OCI-LY7 (cell line): Measurements from ENCODE around the gene MS4A18. TPM values are rescaled to one million over a fixed set of nuclear protein-coding genes. Genes with fewer than 3 reads are reported as not detected.
A peak's percentile ranks its signal among the peaks of the same experiment; 100 is the strongest.

Experiments used
- BruUV-seq: library from RNA; stranded (reverse); fragments of 400-500 nt; replicated peaks from 2 replicates; lab custom pipeline; 2021; lab: Mats Ljungman, UMichigan
- CTCF ChIA-PET: fragments of 300-600 bp; sonication (Branson Sonifier 250); formaldehyde crosslinking; loops from one replicate; lab custom pipeline; 2022; ENCODE audit warnings: antibody characterized with exemption; ENCODE audit not compliant: unreplicated experiment; lab: Charles Lee
- POLR2A ChIA-PET: fragments of 300-600 bp; sonication (Branson Sonifier 250); formaldehyde crosslinking; loops from one replicate; lab custom pipeline; 2022; ENCODE audit warnings: antibody characterized with exemption; lab: Charles Lee
- DNase-seq: peaks from one replicate; pipeline ENCODE4 v3.0.0-alpha.2; 2015; ENCODE audit warnings: low spot score
- H2AFZ ChIP-seq: fragments of 200-600 bp; sonication (generic), shearing (Covaris generic); 2 replicates; pipeline ENCODE4 v1.6.1; 2014; ENCODE audit warnings: mild to moderate bottlenecking, antibody characterized with exemption, low read length, moderate library complexity
- H3K27ac ChIP-seq: fragments of 200-600 bp; sonication (generic); 2 replicates; pipeline ENCODE4 v1.5.1; 2014; ENCODE audit warnings: mixed run types, low read depth, mild to moderate bottlenecking, moderate library complexity, low read length, inconsistent platforms; ENCODE audit not compliant: poor library complexity, severe bottlenecking
- H3K36me3 ChIP-seq: fragments of 200-600 bp; sonication (generic); 2 replicates; pipeline ENCODE4 v1.6.1; 2014; ENCODE audit warnings: mild to moderate bottlenecking, antibody characterized with exemption, low read length, moderate library complexity, mixed read lengths; ENCODE audit not compliant: insufficient read depth
- H3K4me1 ChIP-seq: fragments of 200-600 bp; sonication (generic); 2 replicates; pipeline ENCODE4 v1.5.1; 2014; ENCODE audit warnings: mild to moderate bottlenecking, low read length; ENCODE audit not compliant: insufficient read depth, poor library complexity, severe bottlenecking
- H3K4me2 ChIP-seq: fragments of 200-600 bp; sonication (generic); 2 replicates; pipeline ENCODE4 v1.6.1; 2014; ENCODE audit warnings: mild to moderate bottlenecking, low read length
- H3K4me3 ChIP-seq: fragments of 200-600 bp; sonication (generic); 2 replicates; pipeline ENCODE4 v1.5.1; 2014; ENCODE audit warnings: mild to moderate bottlenecking, low read depth, low read length; ENCODE audit not compliant: poor library complexity, severe bottlenecking
- H3K79me2 ChIP-seq: fragments of 200-600 bp; sonication (generic); 2 replicates; pipeline ENCODE4 v1.6.1; 2016; ENCODE audit warnings: low read depth, mild to moderate bottlenecking, low read length, moderate library complexity, mixed read lengths; ENCODE audit not compliant: insufficient read depth
- H3K9me2 ChIP-seq: fragments of 200-600 bp; sonication (generic); 2 replicates; pipeline ENCODE4 v1.6.1; 2016; ENCODE audit warnings: mild to moderate bottlenecking, low read length, mixed read lengths; ENCODE audit not compliant: insufficient read depth
- H3K9me3 ChIP-seq: fragments of 200-600 bp; sonication (generic); 2 replicates; pipeline ENCODE4 v1.6.1; 2014; ENCODE audit warnings: mild to moderate bottlenecking, mixed run types, low read length, mixed read lengths
- H4K20me1 ChIP-seq: fragments of 200-600 bp; sonication (generic); 2 replicates; pipeline ENCODE4 v1.6.1; 2014; ENCODE audit warnings: mild to moderate bottlenecking, antibody characterized with exemption, low read length, moderate library complexity, mixed read lengths; ENCODE audit not compliant: insufficient read depth
- CTCF ChIP-seq: fragments of 200-600 bp; sonication (generic); conservative IDR thresholded peaks from 2 replicates; pipeline ENCODE4 v1.5.1; 2014; ENCODE audit warnings: mild to moderate bottlenecking, antibody characterized with exemption, low read length, moderate library complexity, mixed read lengths
- EZH2phosphoT487 ChIP-seq: fragments of 200-600 bp; sonication (generic); IDR thresholded peaks from 2 replicates; pipeline ENCODE4 v1.6.1; 2018; ENCODE audit warnings: low read depth, borderline replicate concordance, mild to moderate bottlenecking, mixed run types, antibody characterized with exemption, low read length, moderate library complexity, mixed read lengths
- intact Hi-C: fragments of 100-400 bp; cut with micrococcal nuclease; formaldehyde crosslinking; loops from one replicate; pipeline ENCODE4 v1.10.0; 2022; ENCODE audit not compliant: unreplicated experiment
- total RNA-seq, 2 experiments: library from RNA; depleted of rRNA in 1 of 2; stranded (reverse); fragments of >200 nt in 1 of 2; shearing (Covaris generic) in 1 of 2; gene quantifications; 2 replicates each; pipeline ENCODE4 v1.2.3, GENCODE V29; 2014 to 2022

Gene MS4A18
- total RNA-seq, 2 experiments from 2014 or later = not detected

GRCh38 chr11:60734279-60734678, 9.8 kb downstream of the MS4A18 start:
- TF ChIP-seq EZH2phosphoT487 = no peak
- Histone ChIP-seq H3K4me2 (no peak overlapping the region), H3K4me1 (no peaks in the 10 kb centered on the region), H3K36me3 (no peaks in the 10 kb centered on the region), H3K79me2 (no peaks in the 10 kb centered on the region), H3K4me3 (no peak overlapping the region), H4K20me1 (no peaks in the 10 kb centered on the region), H3K9me3 (no peaks in the 10 kb centered on the region), H2AFZ (no peak overlapping the region), H3K9me2 (no peaks in the 10 kb centered on the region), H3K27ac (no peak overlapping the region)
- no peak for DNase-seq
- ChIA-PET CTCF (no interaction called here), POLR2A (interaction anchor here (0.6 kb wide), 1 partner anchor 404 kb away, joined by 3 read pairs; no protein-coding TSS in a partner anchor)
- no TSS peak for BruUV-seq
- intact Hi-C loops = no loop called here

GRCh38 chr11:60739114-60739513, 14.6 kb downstream of the MS4A18 start:
- Histone ChIP-seq H3K4me1 (no peaks in the 10 kb centered on the region), H3K9me2 (no peaks in the 10 kb centered on the region), H3K9me3 (no peaks in the 10 kb centered on the region), H3K4me3 (no peak overlapping the region), H3K79me2 (no peaks in the 10 kb centered on the region), H4K20me1 (no peaks in the 10 kb centered on the region), H3K4me2 (no peak overlapping the region), H3K27ac (no peak overlapping the region), H3K36me3 (no peaks in the 10 kb centered on the region), H2AFZ (no peak overlapping the region)
- no TSS peak for BruUV-seq
- ChIA-PET CTCF (interaction anchor here (1.4 kb wide), 1 partner anchor 24 kb away, joined by 5 read pairs; no protein-coding TSS in a partner anchor), POLR2A (no interaction called here)
- no peak for DNase-seq
- intact Hi-C loops = no loop called here
- TF ChIP-seq EZH2phosphoT487 (no peak), CTCF (peak; percentile 35; the same call in 1 of the 2 replicates)

- DNase-seq = no peak
- no peaks in the 10 kb centered on the region for H3K36me3 ChIP-seq
- POLR2A ChIA-PET = no interaction called here
- no peaks in the 10 kb centered on the region for H3K79me2 ChIP-seq
- no peaks in the 10 kb centered on the region for H4K20me1 ChIP-seq
- TF ChIP-seq CTCF (no peak), EZH2phosphoT487 (no peak)
- no peaks in the 10 kb centered on the region for H3K4me1 ChIP-seq
- H3K27ac ChIP-seq = no peak overlapping the region
- H3K9me2 ChIP-seq = no peaks in the 10 kb centered on the region
- H2AFZ ChIP-seq = no peak overlapping the region
- H3K9me3 ChIP-seq = no peaks in the 10 kb centered on the region
- intact Hi-C loops = no loop called here
- H3K4me2 ChIP-seq = no peak overlapping the region
- no TSS peak for BruUV-seq
- H3K4me3 ChIP-seq = no peak overlapping the region
- CTCF ChIA-PET = interaction anchor here (1.4 kb wide), 1 partner anchor 22 kb away, joined by 5 read pairs; no protein-coding TSS in a partner anchor
Measured at GRCh38 chr11:60740573-60740972, 16.1 kb downstream of the MS4A18 start.
